Activated T-helper 17 cell treated with anti-CD3 and anti-CD28 coated beads, Interleukin-2, amount 50 U/mL, for 72 hours (primary cell): ENCODE measurements around the gene KNCN. TPM values are rescaled to one million over a fixed set of nuclear protein-coding genes. Genes with fewer than 3 reads are reported as not detected.

ENCODE experiments used
- ATAC-seq: fragments of 150-1000 bp; cut with Tn5 transposase; replicated peaks from 2 replicates; pipeline ENCODE4 v1.10.0; 2021; ENCODE audit warnings: mild to moderate bottlenecking, moderate library complexity
- H3K27ac Mint-ChIP-seq: one replicate; pipeline ENCODE4 v1.8.0; 2022; ENCODE audit warnings: mixed read lengths
- H3K27me3 Mint-ChIP-seq: one replicate; pipeline ENCODE4 v1.8.0; 2022; ENCODE audit warnings: mixed read lengths
- H3K36me3 Mint-ChIP-seq: one replicate; pipeline ENCODE4 v1.8.0; 2022; ENCODE audit warnings: low read depth, mild to moderate bottlenecking, mixed read lengths
- H3K4me1 Mint-ChIP-seq: one replicate; pipeline ENCODE4 v1.8.0; 2022; ENCODE audit warnings: mixed read lengths
- H3K4me3 Mint-ChIP-seq: one replicate; pipeline ENCODE4 v1.8.0; 2022; ENCODE audit warnings: mild to moderate bottlenecking, mixed read lengths
- H3K9me3 Mint-ChIP-seq: one replicate; pipeline ENCODE4 v1.8.0; 2022; ENCODE audit warnings: mixed read lengths
- total RNA-seq, 2 donors: library from RNA; stranded (reverse); gene quantifications; one replicate each; pipeline ENCODE4 v1.2.3, GENCODE V29; 2022

Gene KNCN
- total RNA-seq, 2 donors from 2014 or later, result not detected

- no peaks in the 10 kb centered on the region for H3K9me3 Mint-ChIP-seq
- peaks cover 21% of the 10 kb centered on the region for H3K4me1 Mint-ChIP-seq
- H3K36me3 Mint-ChIP-seq, result peaks cover 87% of the 10 kb centered on the region
- H3K4me3 Mint-ChIP-seq, result peak overlapping the region; percentile 71
- no peak for ATAC-seq
- no peaks in the 10 kb centered on the region for H3K27me3 Mint-ChIP-seq
- H3K27ac Mint-ChIP-seq, result peak overlapping the region; percentile 85
Measured at GRCh38 chr1:46580140-46580903, 28.9 kb upstream of the KNCN start.

GRCh38 chr1:46577671-46578070, 26.2 kb upstream of the KNCN start:
- ATAC-seq, result no peak
- Mint-ChIP-seq H3K27me3 (no peaks in the 10 kb centered on the region), H3K27ac (no peak overlapping the region), H3K4me1 (peaks cover 21% of the 10 kb centered on the region), H3K9me3 (no peaks in the 10 kb centered on the region), H3K36me3 (peaks cover 84% of the 10 kb centered on the region), H3K4me3 (no peak overlapping the region)

DNA sequence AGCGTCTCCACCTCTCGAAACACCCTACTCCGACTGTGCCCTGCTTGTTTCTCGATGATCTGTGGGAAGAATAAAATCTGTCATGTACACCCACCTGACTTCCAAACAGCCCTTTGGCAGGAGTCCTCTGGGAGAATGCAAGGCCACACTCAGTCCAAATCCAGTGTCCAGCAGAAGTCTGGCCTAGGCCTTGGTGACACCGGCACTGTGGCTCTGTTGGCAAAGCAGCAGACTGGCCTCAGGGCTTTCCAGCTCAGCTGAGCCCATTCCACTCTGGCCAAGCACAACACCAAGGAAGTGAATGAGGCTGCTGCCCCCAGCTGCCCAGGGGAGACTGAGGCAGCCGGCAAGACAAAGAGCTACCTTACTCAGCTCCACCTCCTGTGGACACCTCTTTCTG, 25.1 kb upstream of the KNCN start:
- Mint-ChIP-seq H3K27me3 (no peaks in the 10 kb centered on the region), H3K4me3 (no peak overlapping the region), H3K9me3 (no peaks in the 10 kb centered on the region), H3K27ac (peak overlapping the region; percentile 8), H3K4me1 (peaks cover 10% of the 10 kb centered on the region), H3K36me3 (peaks cover 78% of the 10 kb centered on the region)
- no peak for ATAC-seq

- no peak for ATAC-seq
- Mint-ChIP-seq H3K36me3 (peaks cover 75% of the 10 kb centered on the region), H3K27ac (no peak overlapping the region), H3K27me3 (no peaks in the 10 kb centered on the region), H3K9me3 (no peaks in the 10 kb centered on the region), H3K4me1 (peaks cover 4% of the 10 kb centered on the region), H3K4me3 (no peak overlapping the region)
Measured at GRCh38 chr1:46575778-46576177, 24.3 kb upstream of the KNCN start.

- H3K27ac Mint-ChIP-seq, result no peak overlapping the region
- H3K27me3 Mint-ChIP-seq, result no peaks in the 10 kb centered on the region
- H3K4me1 Mint-ChIP-seq, result no peaks in the 10 kb centered on the region
- ATAC-seq, result no peak
- H3K4me3 Mint-ChIP-seq, result no peak overlapping the region
- H3K9me3 Mint-ChIP-seq, result no peaks in the 10 kb centered on the region
- peaks cover 75% of the 10 kb centered on the region for H3K36me3 Mint-ChIP-seq
Measured at GRCh38 chr1:46575300-46575699, 23.9 kb upstream of the KNCN start.

DNA sequence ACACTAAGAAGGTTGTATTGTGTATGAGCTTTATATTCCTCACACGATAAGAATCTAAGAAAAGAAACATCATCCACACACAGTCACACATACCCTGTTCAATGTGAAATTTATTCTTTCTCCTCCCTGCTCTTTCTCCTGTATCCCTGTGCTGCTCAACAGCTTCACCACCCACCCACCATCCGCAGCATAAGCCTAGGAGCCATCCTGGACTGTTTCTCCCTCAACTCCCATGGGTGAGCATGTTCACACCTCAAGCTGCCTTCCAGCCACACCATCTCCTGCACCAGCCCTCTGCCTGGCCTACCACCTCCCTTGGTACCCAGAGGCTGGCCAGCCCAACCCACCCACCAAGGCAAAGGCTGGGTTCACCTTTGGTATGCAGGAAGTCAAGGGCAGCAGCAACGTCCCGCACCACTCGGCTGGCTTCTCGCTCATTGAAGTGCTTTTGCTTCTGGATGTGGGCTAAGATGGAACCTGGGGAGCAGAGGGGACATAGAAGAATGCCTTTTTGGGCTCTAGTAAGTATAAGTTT, 20.3 kb upstream of the KNCN start:
- Mint-ChIP-seq H3K4me3 (no peak overlapping the region), H3K36me3 (peaks cover 74% of the 10 kb centered on the region), H3K4me1 (no peaks in the 10 kb centered on the region), H3K9me3 (no peaks in the 10 kb centered on the region), H3K27me3 (no peaks in the 10 kb centered on the region), H3K27ac (no peak overlapping the region)
- ATAC-seq, result no peak

DNA sequence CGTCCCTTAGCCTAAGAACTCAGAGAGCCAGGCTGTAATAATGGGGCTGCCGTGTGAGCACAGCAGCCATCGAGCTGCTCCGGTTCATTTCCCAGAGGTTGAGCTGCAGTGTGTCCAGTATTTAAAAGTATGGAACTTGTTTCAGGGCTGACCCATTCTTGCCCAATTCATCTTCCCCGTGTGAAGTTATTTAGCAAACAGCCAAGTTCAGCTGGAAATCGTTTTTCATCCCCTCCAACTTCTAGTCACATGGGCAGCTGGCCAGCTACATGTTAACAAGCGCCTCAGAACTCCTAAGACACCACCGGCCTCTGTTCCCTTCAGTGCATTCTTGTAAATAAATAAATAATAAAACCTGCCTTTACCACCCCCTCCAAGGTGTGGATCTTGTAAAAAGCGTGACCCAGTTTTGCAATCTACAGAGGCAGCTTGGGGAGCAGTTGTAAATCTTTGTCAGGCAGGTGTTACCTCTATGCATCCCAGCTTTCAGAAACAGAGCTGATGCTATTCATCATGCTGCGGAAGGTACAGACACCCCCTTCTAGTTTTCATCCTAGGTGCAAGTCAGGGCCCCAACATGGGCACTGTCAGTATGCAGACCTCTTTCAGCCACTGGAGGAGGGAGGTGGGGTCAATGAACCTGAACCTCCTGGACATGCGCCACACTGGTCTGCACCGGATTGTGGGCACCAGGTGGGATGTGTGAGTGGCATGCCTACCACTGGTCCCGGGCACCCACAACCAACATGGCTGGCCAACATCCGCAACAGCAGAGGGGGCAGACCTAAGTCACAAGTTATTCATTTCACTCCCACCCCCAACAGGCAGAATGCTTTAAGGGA, 18.7 kb upstream of the KNCN start:
- H3K27me3 Mint-ChIP-seq, result no peaks in the 10 kb centered on the region
- H3K9me3 Mint-ChIP-seq, result no peaks in the 10 kb centered on the region
- no peaks in the 10 kb centered on the region for H3K4me1 Mint-ChIP-seq
- H3K36me3 Mint-ChIP-seq, result peaks cover 69% of the 10 kb centered on the region
- no peak overlapping the region for H3K27ac Mint-ChIP-seq
- ATAC-seq, result no peak
- H3K4me3 Mint-ChIP-seq, result no peak overlapping the region

- H3K27me3 Mint-ChIP-seq, result no peaks in the 10 kb centered on the region
- no peak overlapping the region for H3K27ac Mint-ChIP-seq
- H3K9me3 Mint-ChIP-seq, result no peaks in the 10 kb centered on the region
- H3K36me3 Mint-ChIP-seq, result peaks cover 67% of the 10 kb centered on the region
- ATAC-seq, result no peak
- H3K4me3 Mint-ChIP-seq, result no peak overlapping the region
- H3K4me1 Mint-ChIP-seq, result no peaks in the 10 kb centered on the region
Measured at GRCh38 chr1:46569116-46569515, 17.7 kb upstream of the KNCN start.

DNA sequence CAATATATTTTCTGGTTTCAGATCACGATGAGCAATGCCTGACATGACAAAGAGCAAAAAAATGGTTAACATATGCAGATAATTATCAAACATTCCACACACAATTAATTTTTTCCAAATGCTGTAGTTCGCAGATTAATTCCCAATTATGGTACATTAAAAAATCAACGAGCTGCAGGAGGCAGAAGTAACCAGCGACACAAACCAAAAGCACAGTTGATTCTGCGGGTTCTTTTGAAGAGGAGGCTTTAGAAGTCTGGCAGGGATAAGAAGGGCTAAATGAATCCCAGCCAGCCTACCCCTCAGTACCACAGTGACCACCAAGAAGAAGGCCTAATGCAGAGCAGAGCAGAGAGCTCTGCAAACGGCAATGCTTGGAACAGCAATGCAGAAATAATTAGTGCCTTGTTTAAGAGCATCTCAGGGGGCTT, 17.0 kb upstream of the KNCN start:
- H3K27ac Mint-ChIP-seq, result no peak overlapping the region
- no peak for ATAC-seq
- H3K4me3 Mint-ChIP-seq, result no peak overlapping the region
- no peaks in the 10 kb centered on the region for H3K4me1 Mint-ChIP-seq
- H3K9me3 Mint-ChIP-seq, result no peaks in the 10 kb centered on the region
- peaks cover 67% of the 10 kb centered on the region for H3K36me3 Mint-ChIP-seq
- H3K27me3 Mint-ChIP-seq, result no peaks in the 10 kb centered on the region

DNA sequence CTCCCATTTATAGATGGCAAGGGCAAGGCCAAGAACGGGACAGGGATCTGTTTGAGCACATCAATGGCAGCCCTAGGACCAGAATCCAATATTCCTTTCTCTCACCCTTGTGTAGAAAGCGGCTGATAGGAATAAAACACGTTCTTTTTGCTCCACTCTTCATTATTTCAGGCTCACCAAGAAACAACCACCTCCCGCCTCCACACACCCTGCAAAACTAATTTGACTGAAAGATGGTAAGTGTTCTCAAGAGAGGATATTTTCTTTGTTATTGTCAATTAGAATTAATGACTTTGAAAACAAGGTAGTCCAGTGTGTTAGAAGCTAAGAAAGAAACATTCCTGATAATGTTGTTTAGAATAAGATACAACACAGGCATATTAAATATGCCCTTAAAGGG, 11.9 kb upstream of the KNCN start:
- no peak overlapping the region for H3K27ac Mint-ChIP-seq
- H3K4me1 Mint-ChIP-seq, result no peaks in the 10 kb centered on the region
- peaks cover 78% of the 10 kb centered on the region for H3K36me3 Mint-ChIP-seq
- no peaks in the 10 kb centered on the region for H3K27me3 Mint-ChIP-seq
- no peaks in the 10 kb centered on the region for H3K9me3 Mint-ChIP-seq
- no peak overlapping the region for H3K4me3 Mint-ChIP-seq
- no peak for ATAC-seq

GRCh38 chr1:46562498-46562897, 11.1 kb upstream of the KNCN start:
- no peaks in the 10 kb centered on the region for H3K9me3 Mint-ChIP-seq
- H3K27me3 Mint-ChIP-seq, result no peaks in the 10 kb centered on the region
- H3K36me3 Mint-ChIP-seq, result peaks cover 78% of the 10 kb centered on the region
- no peaks in the 10 kb centered on the region for H3K4me1 Mint-ChIP-seq
- H3K4me3 Mint-ChIP-seq, result no peak overlapping the region
- ATAC-seq, result no peak
- H3K27ac Mint-ChIP-seq, result no peak overlapping the region

DNA sequence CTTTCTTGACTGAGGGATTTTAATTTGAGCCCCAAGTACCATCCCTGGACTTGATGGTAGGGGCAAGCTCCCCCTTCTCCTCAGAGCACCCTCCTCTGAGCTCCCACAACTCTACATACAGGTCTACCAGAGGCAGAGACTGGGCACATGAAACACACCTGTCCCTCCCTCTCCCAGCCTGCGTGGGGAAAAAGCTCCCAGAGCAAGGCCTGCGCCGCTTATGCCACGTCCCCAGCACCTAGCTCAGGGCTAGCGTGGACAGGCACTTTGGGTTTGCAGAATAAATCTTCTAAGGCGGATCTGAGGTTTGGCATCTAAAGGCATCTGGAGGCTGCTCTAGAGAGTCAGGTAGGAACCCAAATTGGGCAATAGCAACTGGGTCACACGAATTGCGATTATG, 7.5 kb upstream of the KNCN start:
- Mint-ChIP-seq H3K27ac (peak overlapping the region; percentile 52), H3K4me3 (no peak overlapping the region), H3K27me3 (no peaks in the 10 kb centered on the region), H3K4me1 (no peaks in the 10 kb centered on the region), H3K36me3 (peaks cover 57% of the 10 kb centered on the region), H3K9me3 (no peaks in the 10 kb centered on the region)
- ATAC-seq, result no peak

DNA sequence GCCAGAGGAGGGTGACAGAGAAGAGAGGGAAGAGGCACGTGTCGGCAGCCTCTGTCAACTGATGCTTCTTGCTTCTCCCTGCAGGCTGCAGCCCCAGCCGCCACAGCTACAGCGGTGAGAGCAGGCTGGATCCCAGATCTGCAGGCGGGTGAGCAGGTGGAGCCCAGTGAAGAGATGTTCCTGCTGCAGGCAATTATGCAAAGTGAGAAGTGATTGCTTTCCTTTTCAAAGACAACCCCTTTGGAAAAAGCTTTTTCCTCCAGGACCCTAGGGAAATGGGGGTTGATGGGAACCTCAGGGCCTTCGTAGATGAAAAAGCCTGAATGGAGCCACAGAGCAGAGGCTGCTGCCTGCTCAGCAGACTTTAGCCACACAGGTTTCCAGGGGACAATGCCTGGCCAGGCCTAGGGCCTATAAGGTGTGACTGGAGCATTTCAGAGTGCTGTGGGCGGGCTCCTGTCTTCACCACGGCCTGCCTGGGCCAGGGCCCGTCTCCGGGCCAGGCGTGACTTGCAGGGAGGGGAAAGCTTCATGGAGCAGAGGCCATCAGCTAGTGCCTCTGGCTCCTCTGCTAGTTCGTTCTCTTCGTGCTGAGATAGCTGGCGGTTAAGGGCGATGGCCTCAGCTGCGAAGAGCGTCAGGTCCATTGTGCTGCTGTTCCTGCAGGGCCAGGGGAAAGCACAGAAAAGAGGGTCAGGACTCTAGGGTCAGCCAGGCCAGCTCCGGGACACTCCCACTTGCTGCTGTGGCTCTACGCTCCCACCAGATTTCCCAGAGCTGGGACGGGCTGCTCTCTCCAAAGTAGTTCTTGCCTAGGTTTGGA, 6.9 kb upstream of the KNCN start:
- Mint-ChIP-seq H3K27me3 (no peaks in the 10 kb centered on the region), H3K27ac (peak overlapping the region; percentile 52), H3K36me3 (peaks cover 52% of the 10 kb centered on the region), H3K4me3 (no peak overlapping the region), H3K9me3 (no peaks in the 10 kb centered on the region), H3K4me1 (no peaks in the 10 kb centered on the region)
- ATAC-seq, result no peak

GRCh38 chr1:46557403-46557802, 6.0 kb upstream of the KNCN start:
- ATAC-seq, result no peak
- H3K4me3 Mint-ChIP-seq, result no peak overlapping the region
- peaks cover 43% of the 10 kb centered on the region for H3K36me3 Mint-ChIP-seq
- H3K27me3 Mint-ChIP-seq, result no peaks in the 10 kb centered on the region
- no peaks in the 10 kb centered on the region for H3K9me3 Mint-ChIP-seq
- no peaks in the 10 kb centered on the region for H3K4me1 Mint-ChIP-seq
- H3K27ac Mint-ChIP-seq, result peak overlapping the region; percentile 15
